GM10266 (cell line): Measurements from ENCODE around the gene MRPS30.
"Not testable (repeated sequence)": the region's sequence is repeated elsewhere in the genome, so short reads cannot be mapped to it uniquely, and the experiment has no call there.

Experiments used
- DNase-seq: peaks from one replicate; pipeline ENCODE4 v3.0.0; 2012; ENCODE audit errors: extremely low spot score
- CTCF ChIP-seq: IDR thresholded peaks from 2 replicates; pipeline ENCODE4 v1.5.1; 2012; ENCODE audit warnings: mild to moderate bottlenecking, low read depth; ENCODE audit not compliant: control insufficient read depth, insufficient read depth; ENCODE audit errors: missing control alignments

MRPS30 gene

GRCh38 chr5:44808435-44809214 lies at the start of gene MRPS30:
MRPS30 (plus strand) TSS chr5:44808947; CDS start chr5:44808963, 16 bp downstream.
- peak; percentile 62 for TF ChIP-seq CTCF
- DNase-seq, result peak; percentile 87

- DNase-seq, result no peak
- TF ChIP-seq CTCF, result no peak
These were observed 39.4 kb upstream of the MRPS30 start for GRCh38 chr5:44769200-44769876.

GRCh38 chr5:44769877-44770209 lies 38.9 kb upstream of the MRPS30 start:
- no peak for DNase-seq
- TF ChIP-seq CTCF, result no peak

GRCh38 chr5:44770780-44771717 lies 37.7 kb upstream of the MRPS30 start:
- no peak for DNase-seq
- TF ChIP-seq CTCF, result no peak

GRCh38 chr5:44772397-44772796 lies 36.4 kb upstream of the MRPS30 start:
- not testable (repeated sequence) for DNase-seq

- TF ChIP-seq CTCF, result peak; percentile 49
- peak; percentile 7 for DNase-seq
These were observed 34.4 kb upstream of the MRPS30 start for GRCh38 chr5:44774279-44774880.

- TF ChIP-seq CTCF, result no peak
- no peak for DNase-seq
These were observed 29.6 kb upstream of the MRPS30 start for GRCh38 chr5:44779167-44779566.
